SW480 (cell line): ENCODE measurements around the gene CCDC171.
"Not testable (repeated sequence)": the region's sequence is repeated elsewhere in the genome, so short reads cannot be mapped to it uniquely, and the experiment has no call there.

Source experiments
- DNase-seq: peaks from one replicate; pipeline ENCODE4 v3.0.0-alpha.2; 2016; ENCODE audit warnings: low spot score

CCDC171 gene

GRCh38 chr9:15570769-15571168, 17.9 kb downstream of the CCDC171 start:
- no peak for DNase-seq

- no peak for DNase-seq
Observed at GRCh38 chr9:15572200-15572770, 19.4 kb downstream of the CCDC171 start.

- no peak for DNase-seq
Observed at GRCh38 chr9:15576350-15577050, 23.7 kb downstream of the CCDC171 start.

- no peak for DNase-seq
Observed at GRCh38 chr9:15578714-15579113, 25.9 kb downstream of the CCDC171 start.

GRCh38 chr9:15584379-15584778, 31.5 kb downstream of the CCDC171 start:
- DNase-seq: no peak

- no peak for DNase-seq
Observed at GRCh38 chr9:15592317-15592716, 39.5 kb downstream of the CCDC171 start.

GRCh38 chr9:15592940-15593339, 40.1 kb downstream of the CCDC171 start:
- DNase-seq: not testable (repeated sequence)

GRCh38 chr9:15600666-15601330, 48.0 kb downstream of the CCDC171 start:
- not testable (repeated sequence) for DNase-seq

GRCh38 chr9:15606643-15607472, 54.0 kb downstream of the CCDC171 start:
- peak; percentile 41 for DNase-seq

GRCh38 chr9:15612962-15613361, 60.1 kb downstream of the CCDC171 start:
- DNase-seq: no peak

GRCh38 chr9:15617782-15618181, 64.9 kb downstream of the CCDC171 start:
- DNase-seq: no peak

GRCh38 chr9:15618540-15619331, 65.9 kb downstream of the CCDC171 start:
- DNase-seq: no peak

GRCh38 chr9:15622318-15622971, 69.6 kb downstream of the CCDC171 start:
- peak; percentile 36 for DNase-seq

- no peak for DNase-seq
Observed at GRCh38 chr9:15635752-15636151, 82.9 kb downstream of the CCDC171 start.

- no peak for DNase-seq
Observed at GRCh38 chr9:15640121-15640520, 87.3 kb downstream of the CCDC171 start.

GRCh38 chr9:15641291-15641690, 88.4 kb downstream of the CCDC171 start:
- DNase-seq: no peak

- peak; percentile 51 for DNase-seq
Observed at GRCh38 chr9:15642369-15642962, 89.6 kb downstream of the CCDC171 start.

- no peak for DNase-seq
Observed at GRCh38 chr9:15670246-15670645, 117.4 kb downstream of the CCDC171 start.

GRCh38 chr9:15670894-15671293, 118.1 kb downstream of the CCDC171 start:
- no peak for DNase-seq

- no peak for DNase-seq
Observed at GRCh38 chr9:15693701-15694100, 140.9 kb downstream of the CCDC171 start.

GRCh38 chr9:15696979-15697378, 144.1 kb downstream of the CCDC171 start:
- no peak for DNase-seq
